ENCODE data around the gene MRPL33. TPM values are rescaled to one million over a fixed set of nuclear protein-coding genes. Genes with fewer than 3 reads are reported as not detected.

The MRPL33 gene
- total and polyA plus RNA-seq, 2 of the 13 experiments (the other 11 are each of a cell fraction or from before 2014, with no cell fraction given): 69.7 to 218 TPM

DNA sequence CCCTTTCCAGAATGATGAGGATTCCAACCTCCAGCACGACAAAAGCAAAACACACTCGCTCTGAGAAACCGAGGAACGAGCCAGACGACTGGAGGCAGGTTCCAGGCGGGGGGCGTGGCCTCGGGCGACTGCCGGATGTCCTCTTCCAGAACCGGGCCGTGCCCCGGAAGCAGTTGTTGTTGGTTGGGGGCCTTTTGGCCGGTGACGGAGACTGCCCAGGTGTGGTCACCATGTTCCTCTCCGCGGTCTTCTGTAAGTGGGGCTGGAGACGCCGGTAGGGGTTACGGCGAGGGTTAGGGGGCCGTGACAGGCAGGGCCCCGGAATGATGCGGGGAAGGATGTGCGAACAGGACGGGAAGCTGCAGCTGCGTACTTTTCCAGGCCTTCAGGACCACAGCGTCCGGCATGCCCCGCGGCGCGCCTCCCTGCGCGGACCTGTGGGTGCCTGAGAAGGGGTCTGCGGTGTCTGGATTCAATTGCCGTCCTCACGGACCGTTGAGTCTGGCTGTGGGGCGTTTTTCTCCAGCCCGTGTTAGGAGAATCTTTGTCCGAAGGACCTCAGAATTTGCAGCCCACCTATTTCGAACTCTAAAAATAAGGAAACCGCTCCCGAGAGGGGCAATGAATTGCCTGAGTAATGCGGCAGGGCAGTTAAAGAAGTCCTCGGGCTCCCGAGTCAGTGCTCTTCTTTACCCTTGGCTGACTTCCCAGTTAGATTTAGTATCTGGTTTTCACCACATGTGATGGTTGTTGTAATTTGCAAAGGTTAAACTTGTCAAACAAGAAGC lies at the start of gene MRPL33 (continued):
- TF ChIP-seq, protein P1, sequence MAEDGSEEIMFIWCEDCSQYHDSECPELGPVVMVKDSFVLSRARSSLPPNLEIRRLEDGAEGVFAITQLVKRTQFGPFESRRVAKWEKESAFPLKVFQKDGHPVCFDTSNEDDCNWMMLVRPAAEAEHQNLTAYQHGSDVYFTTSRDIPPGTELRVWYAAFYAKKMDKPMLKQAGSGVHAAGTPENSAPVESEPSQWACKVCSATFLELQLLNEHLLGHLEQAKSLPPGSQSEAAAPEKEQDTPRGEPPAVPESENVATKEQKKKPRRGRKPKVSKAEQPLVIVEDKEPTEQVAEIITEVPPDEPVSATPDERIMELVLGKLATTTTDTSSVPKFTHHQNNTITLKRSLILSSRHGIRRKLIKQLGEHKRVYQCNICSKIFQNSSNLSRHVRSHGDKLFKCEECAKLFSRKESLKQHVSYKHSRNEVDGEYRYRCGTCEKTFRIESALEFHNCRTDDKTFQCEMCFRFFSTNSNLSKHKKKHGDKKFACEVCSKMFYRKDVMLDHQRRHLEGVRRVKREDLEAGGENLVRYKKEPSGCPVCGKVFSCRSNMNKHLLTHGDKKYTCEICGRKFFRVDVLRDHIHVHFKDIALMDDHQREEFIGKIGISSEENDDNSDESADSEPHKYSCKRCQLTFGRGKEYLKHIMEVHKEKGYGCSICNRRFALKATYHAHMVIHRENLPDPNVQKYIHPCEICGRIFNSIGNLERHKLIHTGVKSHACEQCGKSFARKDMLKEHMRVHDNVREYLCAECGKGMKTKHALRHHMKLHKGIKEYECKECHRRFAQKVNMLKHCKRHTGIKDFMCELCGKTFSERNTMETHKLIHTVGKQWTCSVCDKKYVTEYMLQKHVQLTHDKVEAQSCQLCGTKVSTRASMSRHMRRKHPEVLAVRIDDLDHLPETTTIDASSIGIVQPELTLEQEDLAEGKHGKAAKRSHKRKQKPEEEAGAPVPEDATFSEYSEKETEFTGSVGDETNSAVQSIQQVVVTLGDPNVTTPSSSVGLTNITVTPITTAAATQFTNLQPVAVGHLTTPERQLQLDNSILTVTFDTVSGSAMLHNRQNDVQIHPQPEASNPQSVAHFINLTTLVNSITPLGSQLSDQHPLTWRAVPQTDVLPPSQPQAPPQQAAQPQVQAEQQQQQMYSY (CRISPR knock-in tag; IDR thresholded peaks at IDR 0.05): no peak; the same call in 1 of the 2 replicates
- TF ChIP-seq PRPF4 (IDR thresholded peaks at IDR 0.05; ENCODE audit: low read depth, low read length, poor library complexity, severe bottlenecking) (no peak), ZNF468 (CRISPR knock-in tag; IDR thresholded peaks at IDR 0.05) (no peak), HOXA7 (CRISPR knock-in tag; IDR thresholded peaks at IDR 0.05) (no peak), GZF1 (CRISPR knock-in tag; IDR thresholded peaks at IDR 0.05) (no peak), HNF4G (IDR thresholded peaks at IDR 0.05; ENCODE audit: borderline replicate concordance, low read depth, low read length) (peak; percentile 33; the same call in 1 of the 2 replicates), HNF4G (CRISPR knock-in tag; IDR thresholded peaks at IDR 0.05; ENCODE audit: borderline replicate concordance, low read depth) (no peak), DNMT1 (CRISPR knock-in tag; IDR thresholded peaks at IDR 0.05) (no peak), ONECUT2 (CRISPR knock-in tag; IDR thresholded peaks at IDR 0.05) (no peak), ZNF33B (CRISPR knock-in tag; IDR thresholded peaks at IDR 0.05) (0 out of 2 replicates have a peak, but pooled peaks have one; percentile 29), SKI (IDR thresholded peaks at IDR 0.05; ENCODE audit: partially characterized antibody) (peak; percentile 70), MIER2 (CRISPR knock-in tag; IDR thresholded peaks at IDR 0.05) (no peak; the same call in 1 of the 2 replicates), PCBP2 (optimal IDR thresholded peaks at IDR 0.05; ENCODE audit: low read depth, low read length, poor library complexity, severe bottlenecking) (no peak), ZNF367 (CRISPR knock-in tag; IDR thresholded peaks at IDR 0.05; ENCODE audit: borderline replicate concordance) (no peak), FOSL2 (CRISPR knock-in tag; IDR thresholded peaks at IDR 0.05) (peak; percentile 66), ZNF205 (CRISPR knock-in tag; IDR thresholded peaks at IDR 0.05) (peak; percentile 56; the same call in 1 of the 2 replicates), KAT8 (CRISPR knock-in tag; IDR thresholded peaks at IDR 0.05) (peak; percentile 99), ZNF788 (CRISPR knock-in tag; IDR thresholded peaks at IDR 0.05; ENCODE audit: borderline replicate concordance) (peak; percentile 91)
- TF ChIP-seq, protein P2, sequence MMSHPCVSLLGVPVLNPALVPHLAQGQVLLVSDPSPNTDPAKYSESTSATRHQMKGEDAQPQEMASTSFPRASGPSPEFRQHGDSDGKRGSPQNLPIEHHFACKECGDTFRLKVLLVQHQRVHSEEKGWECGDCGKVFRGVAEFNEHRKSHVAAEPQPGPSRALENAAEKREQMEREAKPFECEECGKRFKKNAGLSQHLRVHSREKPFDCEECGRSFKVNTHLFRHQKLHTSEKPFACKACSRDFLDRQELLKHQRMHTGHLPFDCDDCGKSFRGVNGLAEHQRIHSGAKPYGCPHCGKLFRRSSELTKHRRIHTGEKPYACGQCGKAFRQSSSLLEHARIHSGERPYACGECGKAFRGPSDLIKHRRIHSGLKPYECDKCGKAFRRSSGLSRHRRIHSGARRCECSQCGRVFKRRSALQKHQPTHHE (CRISPR knock-in tag; IDR thresholded peaks at IDR 0.05; ENCODE audit: borderline replicate concordance): no peak
- TF ChIP-seq, protein P3, sequence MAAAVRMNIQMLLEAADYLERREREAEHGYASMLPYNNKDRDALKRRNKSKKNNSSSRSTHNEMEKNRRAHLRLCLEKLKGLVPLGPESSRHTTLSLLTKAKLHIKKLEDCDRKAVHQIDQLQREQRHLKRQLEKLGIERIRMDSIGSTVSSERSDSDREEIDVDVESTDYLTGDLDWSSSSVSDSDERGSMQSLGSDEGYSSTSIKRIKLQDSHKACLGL (CRISPR knock-in tag; IDR thresholded peaks at IDR 0.05): peak; percentile 78
- TF ChIP-seq, protein P4, sequence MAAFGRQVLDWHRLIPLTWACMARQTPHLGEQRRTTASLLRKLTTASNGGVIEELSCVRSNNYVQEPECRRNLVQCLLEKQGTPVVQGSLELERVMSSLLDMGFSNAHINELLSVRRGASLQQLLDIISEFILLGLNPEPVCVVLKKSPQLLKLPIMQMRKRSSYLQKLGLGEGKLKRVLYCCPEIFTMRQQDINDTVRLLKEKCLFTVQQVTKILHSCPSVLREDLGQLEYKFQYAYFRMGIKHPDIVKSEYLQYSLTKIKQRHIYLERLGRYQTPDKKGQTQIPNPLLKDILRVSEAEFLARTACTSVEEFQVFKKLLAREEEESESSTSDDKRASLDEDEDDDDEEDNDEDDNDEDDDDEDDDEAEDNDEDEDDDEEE (CRISPR knock-in tag; IDR thresholded peaks at IDR 0.05): peak; percentile 71; the same call in 1 of the 2 replicates
